NK-92 treated with Interleukin-12 subunit alpha and Interleukin-12 subunit beta, amount 100 ng/mL, for 24 hours (cell line): ENCODE results near the gene FUT7.
"Not testable (repeated sequence)": the region's sequence is repeated elsewhere in the genome, so short reads cannot be mapped to it uniquely, and the experiment has no call there.

Experiments
- DNase-seq: peaks from one replicate; lab custom pipeline; 2025; lab: John Stamatoyannopoulos, UW

The FUT7 gene

GRCh38 chr9:137017791-137018497 lies 13.9 kb downstream of the FUT7 start:
- no peak for DNase-seq

- no peak for DNase-seq
Measured at GRCh38 chr9:137017071-137017470, 14.8 kb downstream of the FUT7 start.

- DNase-seq: no peak
Measured at GRCh38 chr9:137016436-137016835, 15.5 kb downstream of the FUT7 start.

GRCh38 chr9:137015976-137016375 lies 15.9 kb downstream of the FUT7 start:
- DNase-seq: no peak

GRCh38 chr9:137015540-137015930 lies 16.4 kb downstream of the FUT7 start:
- no peak for DNase-seq

- no peak for DNase-seq
Measured at GRCh38 chr9:137014776-137015539, 16.9 kb downstream of the FUT7 start.

GRCh38 chr9:137014166-137014565 lies 17.7 kb downstream of the FUT7 start:
- DNase-seq: no peak

- no peak for DNase-seq
Measured at GRCh38 chr9:137013571-137013940, 18.3 kb downstream of the FUT7 start.

- DNase-seq: no peak
Measured at GRCh38 chr9:137012694-137013570, 19.0 kb downstream of the FUT7 start.

- no peak for DNase-seq
Measured at GRCh38 chr9:137011907-137012675, 19.8 kb downstream of the FUT7 start.

GRCh38 chr9:137011156-137011555 lies 20.7 kb downstream of the FUT7 start:
- no peak for DNase-seq

- DNase-seq: no peak
Measured at GRCh38 chr9:137009938-137010732, 21.8 kb downstream of the FUT7 start.

GRCh38 chr9:137009217-137009616 lies 22.7 kb downstream of the FUT7 start:
- DNase-seq: no peak

- no peak for DNase-seq
Measured at GRCh38 chr9:137008312-137008711, 23.6 kb downstream of the FUT7 start.

- no peak for DNase-seq
Measured at GRCh38 chr9:137007816-137008270, 24.0 kb downstream of the FUT7 start.

GRCh38 chr9:137007108-137007815 lies 24.6 kb downstream of the FUT7 start:
- no peak for DNase-seq

- no peak for DNase-seq
Measured at GRCh38 chr9:137006116-137007003, 25.5 kb downstream of the FUT7 start.

GRCh38 chr9:137004285-137004684 lies 27.6 kb downstream of the FUT7 start:
- not testable (repeated sequence) for DNase-seq

- no peak for DNase-seq
Measured at GRCh38 chr9:137002646-137003041, 29.2 kb downstream of the FUT7 start.
